GM19468 (cell line): ENCODE measurements around the gene S100A1.
"Not testable (repeated sequence)": the region's sequence is repeated elsewhere in the genome, so short reads cannot be mapped to it uniquely, and the experiment has no call there.

ENCODE experiments used
- ATAC-seq: cut with Tn5 transposase; IDR thresholded peaks from one replicate; pipeline ENCODE4 v1.9.1; 2021; ENCODE audit warnings: mild to moderate bottlenecking, moderate library complexity, moderate number of reproducible peaks; ENCODE audit not compliant: unreplicated experiment; ENCODE audit errors: extremely low read depth

Gene S100A1

GRCh38 chr1:153627715-153628626 is at the start of gene S100A1:
Gene S100A1, plus strand, starts transcription at chr1:153628434. Its CDS starts 2,088 bp downstream, at chr1:153630522.
- ATAC-seq, result no peak

GRCh38 chr1:153578490-153578889 is 49.7 kb upstream of the S100A1 start:
- no peak for ATAC-seq

GRCh38 chr1:153578936-153579335 is 49.3 kb upstream of the S100A1 start:
- no peak for ATAC-seq

- ATAC-seq, result not testable (repeated sequence)
Observed at GRCh38 chr1:153582836-153583235, 45.4 kb upstream of the S100A1 start.

GRCh38 chr1:153583514-153583913 is 44.7 kb upstream of the S100A1 start:
- ATAC-seq, result not testable (repeated sequence)

GRCh38 chr1:153583976-153584375 is 44.3 kb upstream of the S100A1 start:
- no peak for ATAC-seq

GRCh38 chr1:153585006-153585405 is 43.2 kb upstream of the S100A1 start:
- no peak for ATAC-seq

- no peak for ATAC-seq
Observed at GRCh38 chr1:153586347-153586746, 41.9 kb upstream of the S100A1 start.

GRCh38 chr1:153587314-153587713 is 40.9 kb upstream of the S100A1 start:
- no peak for ATAC-seq

GRCh38 chr1:153588033-153588432 is 40.2 kb upstream of the S100A1 start:
- not testable (repeated sequence) for ATAC-seq

- no peak for ATAC-seq
Observed at GRCh38 chr1:153588482-153588881, 39.8 kb upstream of the S100A1 start.

GRCh38 chr1:153592748-153593147 is 35.5 kb upstream of the S100A1 start:
- ATAC-seq, result no peak

GRCh38 chr1:153597206-153597605 is 31.0 kb upstream of the S100A1 start:
- ATAC-seq, result no peak

GRCh38 chr1:153598309-153599172 is 29.7 kb upstream of the S100A1 start:
- peak; percentile 92 for ATAC-seq

- no peak for ATAC-seq
Observed at GRCh38 chr1:153599847-153600246, 28.4 kb upstream of the S100A1 start.

GRCh38 chr1:153602749-153603148 is 25.5 kb upstream of the S100A1 start:
- ATAC-seq, result no peak

- no peak for ATAC-seq
Observed at GRCh38 chr1:153606194-153606593, 22.0 kb upstream of the S100A1 start.

- ATAC-seq, result no peak
Observed at GRCh38 chr1:153607381-153607780, 20.9 kb upstream of the S100A1 start.

GRCh38 chr1:153608089-153608682 is 20.0 kb upstream of the S100A1 start:
- no peak for ATAC-seq

- ATAC-seq, result no peak
Observed at GRCh38 chr1:153608742-153609584, 19.3 kb upstream of the S100A1 start.
